OCI-M1 (cell line): ENCODE results near the gene SERP2.

ENCODE experiments used
- DNase-seq: peaks from one replicate; lab custom pipeline; 2025; lab: John Stamatoyannopoulos, UW

The SERP2 gene

GRCh38 chr13:44411841-44412240 is 38.2 kb downstream of the SERP2 start:
- DNase-seq = peak; percentile 38

- no peak for DNase-seq
Observed at GRCh38 chr13:44412346-44412935, 38.8 kb downstream of the SERP2 start.

- DNase-seq = peak; percentile 45
Observed at GRCh38 chr13:44413095-44413494, 39.5 kb downstream of the SERP2 start.

- DNase-seq = no peak
Observed at GRCh38 chr13:44414716-44415115, 41.1 kb downstream of the SERP2 start.

GRCh38 chr13:44415815-44416214 is 42.2 kb downstream of the SERP2 start:
- DNase-seq = no peak

- peak; percentile 73 for DNase-seq
Observed at GRCh38 chr13:44416301-44416700, 42.7 kb downstream of the SERP2 start.

GRCh38 chr13:44416744-44417143 is 43.1 kb downstream of the SERP2 start:
- DNase-seq = no peak

GRCh38 chr13:44417446-44417845 is 43.8 kb downstream of the SERP2 start:
- DNase-seq = no peak

GRCh38 chr13:44417876-44418275 is 44.3 kb downstream of the SERP2 start:
- DNase-seq = no peak

- DNase-seq = no peak
Observed at GRCh38 chr13:44420376-44421220, 47.0 kb downstream of the SERP2 start.

- DNase-seq = no peak
Observed at GRCh38 chr13:44421853-44422525, 48.4 kb downstream of the SERP2 start.

GRCh38 chr13:44422755-44423643 is 49.4 kb downstream of the SERP2 start:
- DNase-seq = no peak

GRCh38 chr13:44423824-44424223 is 50.2 kb downstream of the SERP2 start:
- DNase-seq = no peak

- peak; percentile 36 for DNase-seq
Observed at GRCh38 chr13:44425041-44425814, 51.6 kb downstream of the SERP2 start.

- DNase-seq = no peak
Observed at GRCh38 chr13:44425815-44426078, 52.1 kb downstream of the SERP2 start.

- no peak for DNase-seq
Observed at GRCh38 chr13:44426461-44426860, 52.8 kb downstream of the SERP2 start.

- peak; percentile 17 for DNase-seq
Observed at GRCh38 chr13:44429311-44429710, 55.7 kb downstream of the SERP2 start.

GRCh38 chr13:44431150-44431549 is 57.5 kb downstream of the SERP2 start:
- no peak for DNase-seq

- peak; percentile 24 for DNase-seq
Observed at GRCh38 chr13:44432650-44433049, 59.0 kb downstream of the SERP2 start.

GRCh38 chr13:44433863-44434765 is 60.5 kb downstream of the SERP2 start:
- no peak for DNase-seq
